PC-9 (cell line): ENCODE results near the gene ZNF888.

Source experiments
- EZH2 ChIP-seq: fragments of 200-600 bp; sonication (generic); IDR thresholded peaks from 2 replicates; pipeline ENCODE4 v1.8.0; 2017; ENCODE audit warnings: antibody characterized with exemption, low read depth
- TF ChIP-seq, protein P1 (sequence below): fragments of 200-600 bp; sonication (generic); conservative IDR thresholded peaks from 2 replicates; pipeline ENCODE4 v1.6.1; 2017; ENCODE audit warnings: mixed run types, antibody characterized with exemption, mild to moderate bottlenecking, moderate library complexity

DNA sequence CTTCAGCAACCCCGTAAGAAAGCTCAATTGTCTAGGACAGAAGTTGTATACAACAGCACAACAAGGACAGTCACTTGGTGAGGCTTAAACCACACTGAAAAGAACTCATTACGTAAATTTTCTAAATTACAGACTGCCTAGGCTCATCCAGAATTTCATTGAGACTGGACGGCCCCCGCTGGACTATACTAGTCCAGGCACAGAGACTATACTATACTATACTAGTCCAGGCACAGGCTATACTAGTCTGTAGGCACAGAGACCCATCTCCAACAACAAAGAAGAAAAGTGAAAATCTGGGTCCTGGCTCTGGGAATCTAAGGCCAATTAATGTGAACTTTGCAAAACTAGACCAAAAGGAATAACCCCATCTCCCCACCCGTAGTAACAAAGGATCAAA lies 38.8 kb upstream of the ZNF888 start:
- TF ChIP-seq, protein P1, sequence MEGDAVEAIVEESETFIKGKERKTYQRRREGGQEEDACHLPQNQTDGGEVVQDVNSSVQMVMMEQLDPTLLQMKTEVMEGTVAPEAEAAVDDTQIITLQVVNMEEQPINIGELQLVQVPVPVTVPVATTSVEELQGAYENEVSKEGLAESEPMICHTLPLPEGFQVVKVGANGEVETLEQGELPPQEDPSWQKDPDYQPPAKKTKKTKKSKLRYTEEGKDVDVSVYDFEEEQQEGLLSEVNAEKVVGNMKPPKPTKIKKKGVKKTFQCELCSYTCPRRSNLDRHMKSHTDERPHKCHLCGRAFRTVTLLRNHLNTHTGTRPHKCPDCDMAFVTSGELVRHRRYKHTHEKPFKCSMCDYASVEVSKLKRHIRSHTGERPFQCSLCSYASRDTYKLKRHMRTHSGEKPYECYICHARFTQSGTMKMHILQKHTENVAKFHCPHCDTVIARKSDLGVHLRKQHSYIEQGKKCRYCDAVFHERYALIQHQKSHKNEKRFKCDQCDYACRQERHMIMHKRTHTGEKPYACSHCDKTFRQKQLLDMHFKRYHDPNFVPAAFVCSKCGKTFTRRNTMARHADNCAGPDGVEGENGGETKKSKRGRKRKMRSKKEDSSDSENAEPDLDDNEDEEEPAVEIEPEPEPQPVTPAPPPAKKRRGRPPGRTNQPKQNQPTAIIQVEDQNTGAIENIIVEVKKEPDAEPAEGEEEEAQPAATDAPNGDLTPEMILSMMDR = no peak
- no peak for TF ChIP-seq EZH2
